SU-DHL-6 (cell line): ENCODE results near the gene SLC9A7.

Experiments used
- EZH2phosphoT487 ChIP-seq: fragments of 200-600 bp; sonication (generic), shearing (Covaris generic); conservative IDR thresholded peaks from 2 replicates; pipeline ENCODE4 v1.6.1; 2018; ENCODE audit warnings: mild to moderate bottlenecking, antibody characterized with exemption, low read length, moderate library complexity, mixed read lengths
- TF ChIP-seq, protein P1 (sequence below): fragments of 200-600 bp; sonication (generic); IDR thresholded peaks from one replicate; pipeline ENCODE4 v1.5.1; 2017; ENCODE audit warnings: antibody characterized with exemption, mild to moderate bottlenecking, low read length, moderate library complexity; ENCODE audit not compliant: insufficient read depth, poor library complexity, severe bottlenecking

- TF ChIP-seq, protein P1, sequence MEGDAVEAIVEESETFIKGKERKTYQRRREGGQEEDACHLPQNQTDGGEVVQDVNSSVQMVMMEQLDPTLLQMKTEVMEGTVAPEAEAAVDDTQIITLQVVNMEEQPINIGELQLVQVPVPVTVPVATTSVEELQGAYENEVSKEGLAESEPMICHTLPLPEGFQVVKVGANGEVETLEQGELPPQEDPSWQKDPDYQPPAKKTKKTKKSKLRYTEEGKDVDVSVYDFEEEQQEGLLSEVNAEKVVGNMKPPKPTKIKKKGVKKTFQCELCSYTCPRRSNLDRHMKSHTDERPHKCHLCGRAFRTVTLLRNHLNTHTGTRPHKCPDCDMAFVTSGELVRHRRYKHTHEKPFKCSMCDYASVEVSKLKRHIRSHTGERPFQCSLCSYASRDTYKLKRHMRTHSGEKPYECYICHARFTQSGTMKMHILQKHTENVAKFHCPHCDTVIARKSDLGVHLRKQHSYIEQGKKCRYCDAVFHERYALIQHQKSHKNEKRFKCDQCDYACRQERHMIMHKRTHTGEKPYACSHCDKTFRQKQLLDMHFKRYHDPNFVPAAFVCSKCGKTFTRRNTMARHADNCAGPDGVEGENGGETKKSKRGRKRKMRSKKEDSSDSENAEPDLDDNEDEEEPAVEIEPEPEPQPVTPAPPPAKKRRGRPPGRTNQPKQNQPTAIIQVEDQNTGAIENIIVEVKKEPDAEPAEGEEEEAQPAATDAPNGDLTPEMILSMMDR: no peak
- TF ChIP-seq EZH2phosphoT487: no peak
Measured at GRCh38 chrX:46744009-46744408, 14.9 kb downstream of the SLC9A7 start.
